Caki2 (cell line): Measurements from ENCODE around the gene DDX47. TPM values are rescaled to one million over a fixed set of nuclear protein-coding genes. Genes with fewer than 3 reads are reported as not detected.
"Not testable (repeated sequence)": the region's sequence is repeated elsewhere in the genome, so short reads cannot be mapped to it uniquely, and the experiment has no call there.

Experiments used
- DNase-seq: peaks from one replicate; pipeline ENCODE4 v3.0.0-alpha.2; 2015; ENCODE audit warnings: low read depth
- in situ Hi-C: cut with HindIII; loops from 2 replicates; pipeline ENCODE4 v1.10.0; 2016; ENCODE audit warnings: low sequenced_read_pairs, low pct_unique_long_range_greater_than_20kb, mixed read lengths
- total RNA-seq: library from RNA; depleted of rRNA; stranded (reverse); fragments of >200 nt; shearing (Covaris generic); gene quantifications from 2 replicates; pipeline ENCODE4 v1.2.3, GENCODE V29; 2014; ENCODE audit warnings: low replicate concordance

Gene DDX47
- total RNA-seq, 1 experiment from 2014 or later: 114 TPM

DNA sequence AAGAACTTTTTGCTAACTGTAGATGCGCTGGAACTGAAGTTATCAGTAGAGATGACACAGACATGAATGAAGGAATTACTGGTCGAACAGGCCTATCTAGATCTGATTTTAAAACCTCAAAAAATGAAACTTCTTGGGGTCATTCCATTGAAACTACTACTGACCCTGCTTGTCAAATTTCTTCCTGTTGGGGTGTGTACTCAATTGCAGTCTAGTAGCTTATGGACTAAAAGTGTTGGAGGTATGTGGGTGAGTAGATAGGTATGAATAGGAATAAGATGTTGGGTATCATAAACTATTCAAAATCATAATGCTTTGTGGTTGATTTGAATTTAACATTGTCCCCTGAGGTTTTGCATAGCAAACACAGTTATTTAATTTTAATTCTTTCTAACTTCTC, 18.5 kb upstream of the DDX47 start:
- in situ Hi-C loops: no loop called here

DNA sequence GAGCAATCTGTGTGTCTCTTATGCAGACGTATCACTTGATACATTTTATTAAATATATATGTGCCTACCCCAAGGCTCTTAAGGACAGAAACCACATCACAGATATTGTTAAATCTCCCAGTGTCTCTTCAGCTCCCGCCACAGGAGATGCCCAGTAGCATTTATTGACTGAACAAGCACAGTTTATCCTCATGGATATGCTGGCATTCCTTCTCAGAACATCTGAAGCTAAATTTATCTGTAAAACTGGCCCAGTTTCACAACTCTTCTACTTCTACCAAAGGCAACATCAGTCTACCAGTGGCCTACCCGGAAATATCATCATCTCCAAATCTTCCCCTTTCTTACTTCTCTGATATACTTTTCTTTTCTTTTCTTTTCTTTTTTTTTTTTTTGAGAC, 17.0 kb upstream of the DDX47 start:
- in situ Hi-C loops: no loop called here
- no peak for DNase-seq

More for the DNA sequence above, 18.5 kb upstream of the DDX47 start:
- no peak for DNase-seq

DNA sequence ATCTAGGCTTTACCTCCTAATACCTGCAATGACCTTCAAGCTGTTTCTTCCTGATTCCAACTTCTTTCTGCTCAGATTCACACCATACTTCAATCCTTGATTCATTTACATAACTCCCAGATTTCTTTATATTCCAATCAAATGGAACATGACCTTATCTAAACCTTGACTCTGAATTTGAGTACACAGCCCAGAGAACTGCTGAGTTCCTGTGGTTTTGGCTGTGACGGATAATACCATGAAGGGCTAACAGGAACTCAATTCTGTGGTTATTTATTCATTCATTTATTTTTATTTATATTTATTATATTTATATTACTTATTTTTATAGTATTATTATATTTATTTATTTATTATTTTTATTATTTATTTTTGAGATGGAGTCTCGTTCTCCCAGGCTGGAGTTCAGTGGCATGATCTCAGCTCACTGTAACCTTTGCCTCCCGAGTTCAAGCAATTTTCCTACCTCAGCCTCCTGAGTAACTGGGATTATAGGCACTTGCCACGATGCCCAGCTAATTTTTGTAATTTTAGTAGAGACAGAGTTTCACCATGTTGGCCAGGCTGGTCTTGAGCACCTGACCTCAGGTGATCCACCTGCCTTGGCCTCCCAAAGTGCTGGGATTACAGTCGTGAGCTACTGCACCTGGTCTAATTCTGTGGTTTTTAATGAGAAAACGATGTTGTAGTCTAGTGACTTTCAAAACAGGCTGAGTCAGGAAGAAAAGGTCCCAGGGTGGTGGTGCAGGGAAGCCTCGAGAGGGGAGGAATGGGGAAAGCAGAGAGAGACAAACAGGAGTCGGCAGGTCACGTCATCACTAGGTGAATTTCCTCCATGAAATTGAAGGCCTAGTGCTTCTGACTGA, 16.0 kb upstream of the DDX47 start:
- DNase-seq: no peak
- in situ Hi-C loops: no loop called here

DNA sequence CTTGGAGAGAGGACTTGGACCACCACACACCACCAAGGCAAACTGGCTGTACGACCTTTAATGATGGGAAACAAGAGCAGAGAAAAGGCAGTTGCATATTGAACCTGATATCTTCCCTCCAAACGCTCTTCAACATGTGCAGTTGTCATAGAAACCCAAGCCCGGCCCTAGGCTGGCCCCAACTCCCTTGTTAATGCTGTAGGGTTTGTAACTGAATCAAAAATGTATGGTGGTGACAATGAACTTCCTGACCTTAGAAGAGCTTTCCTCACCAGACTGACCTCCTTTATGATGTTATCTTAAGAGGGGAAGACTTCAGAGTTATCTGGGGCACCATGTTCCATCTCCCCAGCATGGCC, 15.4 kb upstream of the DDX47 start:
- in situ Hi-C loops: no loop called here

DNA sequence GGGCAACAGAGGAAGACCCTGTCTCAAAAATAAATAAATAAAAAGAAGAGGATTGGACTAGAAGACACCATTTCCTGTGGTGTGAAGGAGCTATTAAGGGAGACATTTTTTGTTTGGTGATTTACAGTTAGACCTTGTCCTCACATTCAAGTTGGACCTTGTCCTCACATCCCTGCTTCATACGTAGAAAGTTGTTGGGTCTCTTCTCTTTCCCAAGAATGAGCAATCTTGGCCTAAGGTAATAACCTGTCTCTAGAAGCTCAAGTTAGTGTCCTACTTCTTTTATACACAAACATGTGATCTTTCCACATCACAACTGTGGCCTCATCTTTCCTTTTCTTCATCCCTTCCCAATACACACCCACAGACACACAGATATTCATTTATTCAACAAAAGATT, 14.7 kb upstream of the DDX47 start:
- in situ Hi-C loops: no loop called here
- DNase-seq: no peak

More for the DNA sequence above, 15.4 kb upstream of the DDX47 start:
- DNase-seq: no peak

DNA sequence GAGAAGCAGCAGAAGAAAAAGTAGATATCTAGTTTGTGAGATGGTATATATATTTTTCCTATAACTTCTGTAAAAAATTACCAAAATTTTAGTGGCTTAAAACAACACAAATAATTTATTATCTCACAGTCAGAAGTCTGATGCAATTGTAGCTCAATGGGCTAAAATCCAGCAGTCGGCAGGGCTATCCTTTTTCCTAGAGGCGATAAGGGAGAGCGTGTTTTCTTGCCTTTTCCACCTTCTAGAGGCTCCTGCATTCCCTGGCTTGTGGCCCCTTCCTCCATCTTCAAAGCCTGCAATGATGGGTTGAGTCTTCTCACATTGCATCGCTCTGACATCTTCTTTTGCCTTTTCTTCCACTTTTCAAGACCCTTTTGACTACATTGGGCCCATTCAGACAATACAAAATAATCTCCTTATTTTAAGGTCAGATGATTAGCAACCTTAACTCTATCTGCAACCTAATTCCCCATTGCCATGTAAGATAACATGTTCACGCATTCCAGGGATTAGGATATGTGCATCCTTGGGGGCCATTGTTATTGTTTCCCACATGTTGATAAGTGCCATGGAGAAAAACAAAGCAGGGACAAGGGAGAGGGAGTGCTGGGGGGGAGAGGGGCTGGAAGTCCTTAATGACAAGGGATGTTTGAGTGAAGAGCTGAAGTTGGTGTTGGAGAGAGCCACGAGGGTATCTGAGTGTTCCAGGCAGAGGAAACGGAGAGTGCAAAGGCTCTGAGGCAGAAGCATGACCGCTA, 13.8 kb upstream of the DDX47 start:
- in situ Hi-C loops: no loop called here
- no peak for DNase-seq

DNA sequence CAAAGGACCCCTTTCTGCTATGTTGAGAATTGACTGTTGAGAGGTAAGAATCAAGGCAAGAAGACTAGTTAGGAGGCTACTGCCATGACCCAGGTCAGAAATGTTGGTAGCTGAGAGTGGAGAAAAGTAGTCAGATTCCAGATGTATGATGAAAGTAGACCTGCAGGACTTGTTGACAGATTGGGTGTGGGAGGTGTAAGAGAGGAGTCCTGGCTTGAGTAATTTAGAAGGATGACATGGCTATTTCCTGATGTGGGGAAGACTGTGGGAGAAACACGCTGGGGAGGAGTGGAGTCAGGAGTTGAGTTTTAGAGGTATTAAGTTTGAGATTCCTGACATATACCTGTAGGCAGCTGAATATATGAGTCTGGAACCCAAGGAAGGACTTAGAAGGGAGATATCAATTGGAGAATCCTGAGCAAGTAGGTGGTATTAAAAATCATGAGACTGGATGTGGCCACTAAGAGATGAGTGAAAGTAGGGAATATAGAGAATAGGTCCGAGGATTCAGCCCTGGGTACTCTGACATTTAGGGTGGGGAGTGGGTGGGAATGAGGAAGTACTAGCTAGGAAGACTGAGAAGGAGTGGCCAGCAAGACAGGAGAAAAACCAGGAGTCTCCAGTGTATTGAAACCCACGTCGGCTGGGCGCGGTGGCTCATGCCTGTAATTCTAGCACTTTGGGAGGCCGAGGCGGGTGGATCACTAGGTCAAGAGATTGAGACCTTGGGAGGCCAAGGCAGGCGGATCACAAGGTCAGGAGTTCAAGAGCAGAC, 12.6 kb upstream of the DDX47 start:
- in situ Hi-C loops: no loop called here

DNA sequence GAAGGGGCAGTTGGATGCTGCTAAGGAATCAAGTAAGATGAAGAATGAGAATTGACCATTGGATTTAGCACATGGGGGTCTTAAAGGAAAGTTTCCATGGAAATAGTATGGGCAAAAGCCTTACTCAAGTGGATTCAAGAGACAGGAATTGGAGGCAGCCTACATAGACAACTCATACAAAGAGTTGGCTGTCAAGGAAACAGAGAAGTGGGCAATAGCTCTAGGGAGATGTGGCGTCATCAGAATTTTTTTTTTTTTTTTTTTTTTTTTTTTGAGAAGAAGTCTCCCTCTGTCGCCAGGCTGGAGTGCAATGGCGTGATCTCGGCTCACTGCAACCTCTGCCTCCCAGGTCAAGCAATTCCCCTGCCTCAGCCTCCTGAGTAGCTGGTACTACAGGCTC, 11.5 kb upstream of the DDX47 start:
- in situ Hi-C loops, DNase-seq: not testable (repeated sequence)

More for the DNA sequence above, 12.6 kb upstream of the DDX47 start:
- DNase-seq: no peak

DNA sequence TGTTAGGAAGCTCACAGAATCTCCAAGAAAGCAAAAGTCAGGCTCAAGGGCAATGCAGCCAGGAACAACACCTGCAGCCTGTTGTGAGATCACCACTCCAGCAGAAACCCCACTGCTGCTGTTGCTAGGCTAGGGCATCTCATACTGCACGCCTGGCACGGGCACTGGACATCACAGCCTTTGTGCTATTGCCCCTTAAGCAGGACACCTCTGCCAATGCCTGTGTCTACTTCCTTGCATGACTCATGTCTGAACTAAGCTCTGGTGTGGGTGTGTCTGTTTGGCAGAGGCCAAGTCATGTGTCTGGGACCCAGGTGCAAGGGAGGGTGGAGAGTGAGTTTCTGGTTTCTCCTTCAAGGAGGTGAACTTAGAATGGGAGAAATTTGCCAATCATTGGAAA, 10.0 kb upstream of the DDX47 start:
- peak; percentile 94 for DNase-seq
- in situ Hi-C loops: no loop called here

DNA sequence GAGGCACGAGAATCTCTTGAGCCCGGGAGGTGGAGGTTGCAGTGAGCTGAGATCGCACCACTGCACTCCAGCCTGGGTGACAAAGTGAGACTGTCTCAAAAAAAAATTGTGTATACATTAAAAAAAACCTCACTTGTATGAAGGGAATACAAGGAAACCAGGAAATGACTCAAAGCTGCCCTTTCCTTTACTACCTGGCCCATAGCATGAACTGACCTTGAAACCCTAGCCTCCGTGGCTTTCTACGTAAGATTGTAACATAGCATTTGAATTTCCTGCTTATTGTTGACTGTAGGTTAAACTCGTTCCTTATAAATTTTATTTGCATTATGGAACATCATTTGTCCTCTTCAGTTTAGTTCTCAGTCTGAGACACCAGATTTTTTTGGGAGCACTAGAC, 9.1 kb upstream of the DDX47 start:
- DNase-seq: peak; percentile 74

DNA sequence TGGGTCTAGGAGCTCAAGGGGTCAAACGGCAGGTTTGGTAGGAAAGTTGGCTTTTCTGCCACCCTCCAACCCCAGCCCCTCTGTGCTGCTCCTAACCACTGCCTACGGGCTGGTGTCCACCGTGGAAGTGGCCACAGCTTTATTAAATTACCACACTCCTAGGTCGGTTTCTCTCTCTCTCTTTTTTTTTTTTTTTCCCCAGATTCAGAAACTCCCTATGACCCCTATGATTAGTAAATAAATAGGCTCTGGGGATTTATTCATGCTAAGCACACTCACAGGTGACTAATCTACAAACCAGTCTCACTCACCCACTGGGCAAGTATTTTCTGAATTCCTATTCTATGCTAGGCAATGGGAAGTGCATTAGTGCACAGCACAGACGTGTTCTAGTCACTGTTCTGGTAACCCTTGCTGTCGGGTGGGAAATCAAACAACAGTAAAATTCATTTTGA, 8.7 kb upstream of the DDX47 start:
- DNase-seq: peak; percentile 83

More for the DNA sequence above, 9.1 kb upstream of the DDX47 start:
- in situ Hi-C loops: no loop called here

DNA sequence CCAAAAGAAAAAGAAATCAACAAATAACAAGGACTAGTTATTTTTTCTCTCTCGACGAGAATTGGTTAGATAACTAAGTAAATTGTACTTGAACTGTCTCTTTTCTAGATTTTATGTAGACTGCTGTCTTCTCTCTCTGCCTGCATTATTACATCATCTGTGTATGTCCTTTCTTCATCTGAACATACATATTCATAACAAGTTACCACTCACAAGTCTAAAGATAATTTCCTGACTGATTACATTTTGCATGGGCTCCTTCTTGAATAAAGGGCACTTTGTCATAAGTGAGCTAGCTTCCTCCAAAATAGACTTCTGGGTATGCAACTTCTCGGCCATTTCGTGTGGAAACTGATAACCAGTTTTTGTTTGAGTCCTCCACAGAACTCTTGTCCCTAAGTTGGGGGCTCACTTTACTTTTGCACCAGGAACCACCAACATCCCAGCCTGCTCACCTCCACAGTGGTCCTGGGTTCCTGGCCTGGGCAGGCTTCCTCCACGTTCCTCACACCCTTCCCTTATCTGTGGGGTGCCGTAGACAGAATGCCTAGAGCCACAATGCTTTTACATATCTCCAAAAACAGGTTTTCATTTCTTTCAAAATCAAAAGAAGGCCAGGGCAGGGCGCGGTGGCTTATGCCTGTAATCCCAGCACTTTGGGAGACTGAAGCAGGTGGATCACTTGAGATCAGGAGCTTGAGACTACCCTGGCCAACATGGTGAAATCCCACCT, 6.2 kb upstream of the DDX47 start:
- in situ Hi-C loops: no loop called here
- no peak for DNase-seq

More for the DNA sequence above, 8.7 kb upstream of the DDX47 start:
- in situ Hi-C loops: no loop called here

DNA sequence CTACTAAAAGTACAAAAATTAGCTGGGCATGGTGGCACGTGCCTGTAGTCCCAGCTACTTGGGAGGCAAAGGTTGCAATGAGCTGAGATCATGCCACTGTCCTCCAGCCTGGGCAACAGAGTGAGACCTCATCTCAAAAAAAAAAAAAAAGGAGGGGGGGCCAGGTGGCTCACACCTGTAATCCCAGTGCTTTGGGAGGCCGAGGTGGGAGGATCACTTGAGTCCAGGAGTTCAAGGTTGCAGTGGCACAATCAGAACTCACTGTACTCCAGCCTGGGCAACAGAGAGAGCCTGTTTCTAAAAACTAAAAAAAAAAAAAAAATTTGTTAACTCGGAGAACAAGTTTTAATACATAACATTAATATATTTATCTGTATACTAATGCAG, 5.6 kb upstream of the DDX47 start:
- in situ Hi-C loops, DNase-seq: not testable (repeated sequence)

DNA sequence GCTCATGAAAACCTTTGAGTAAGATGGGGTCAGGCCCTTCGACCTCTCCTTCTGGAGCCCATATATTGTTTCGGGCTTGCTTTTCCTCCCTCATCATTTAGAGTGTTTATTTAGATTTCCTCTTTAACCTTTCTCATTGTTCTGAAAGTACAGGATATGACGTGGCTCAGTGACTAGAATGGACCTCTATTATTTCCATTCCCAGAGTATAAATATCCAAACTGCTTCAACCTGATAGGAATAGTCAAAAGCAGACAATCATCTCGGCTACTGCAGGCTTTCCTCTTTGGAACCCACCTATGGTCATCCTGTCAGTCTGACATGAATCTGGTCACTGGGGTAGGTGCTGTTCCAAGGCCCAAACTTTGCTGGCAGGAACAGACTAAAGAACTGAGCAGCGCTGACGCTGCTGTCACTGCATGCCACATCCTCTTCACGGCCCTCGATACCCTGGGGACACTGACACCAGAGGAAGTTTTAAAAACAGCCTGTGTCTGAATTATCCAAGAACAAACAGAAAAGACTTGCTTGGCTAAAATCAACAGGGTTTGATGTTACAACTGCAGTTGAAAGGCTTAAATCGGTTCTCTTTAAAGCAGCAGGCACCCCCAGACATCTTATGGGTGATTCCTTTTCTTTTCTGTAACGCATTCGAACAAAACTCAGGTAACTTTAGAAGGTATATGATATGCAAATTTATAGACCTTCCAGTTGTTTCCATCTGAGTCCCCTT, 5.0 kb upstream of the DDX47 start:
- in situ Hi-C loops: no loop called here
- DNase-seq: no peak

DNA sequence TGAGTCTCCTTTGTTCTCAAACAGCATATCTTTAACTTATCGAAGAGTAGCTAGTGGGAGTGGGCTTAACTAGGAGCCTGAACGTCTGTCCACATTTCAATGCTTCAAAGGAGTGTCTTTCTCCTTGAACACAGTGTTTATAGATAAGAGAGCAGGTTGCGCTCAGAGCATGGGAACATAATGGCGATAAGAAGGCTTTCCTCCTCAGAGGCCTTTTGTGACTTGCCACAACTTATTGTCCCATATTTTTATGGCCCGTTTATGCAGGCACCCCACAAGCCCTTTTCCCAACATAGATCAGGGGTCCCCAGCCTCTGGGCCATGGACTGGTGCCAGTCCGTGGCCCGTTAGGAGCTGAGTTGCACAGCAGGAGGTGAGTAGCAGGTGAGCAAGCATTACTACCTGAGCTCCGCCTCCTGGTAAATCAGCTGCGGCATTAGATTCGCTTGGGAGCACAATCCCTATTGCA, 2.6 kb upstream of the DDX47 start:
- DNase-seq: no peak
- in situ Hi-C loops: no loop called here

DNA sequence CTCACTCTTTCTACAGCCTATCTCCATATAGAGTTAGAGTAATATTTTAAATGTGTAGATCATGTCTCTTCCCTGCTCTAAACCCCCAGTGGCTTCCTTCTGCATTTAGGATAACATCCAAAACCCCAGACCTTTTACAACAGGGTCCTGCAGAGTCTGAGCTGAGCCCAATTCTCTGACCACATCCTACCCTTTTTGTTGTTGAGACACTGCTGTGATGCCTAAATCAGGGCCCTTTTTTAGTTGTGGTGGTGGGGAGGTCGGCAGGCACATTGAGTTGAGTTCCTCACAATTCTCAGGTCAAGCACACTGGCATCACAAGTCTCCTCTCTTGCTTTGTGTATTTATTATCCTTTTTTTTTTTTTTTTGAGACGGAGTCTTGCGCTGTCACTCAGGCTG, 1.8 kb upstream of the DDX47 start:
- in situ Hi-C loops: no loop called here
- DNase-seq: no peak

DNA sequence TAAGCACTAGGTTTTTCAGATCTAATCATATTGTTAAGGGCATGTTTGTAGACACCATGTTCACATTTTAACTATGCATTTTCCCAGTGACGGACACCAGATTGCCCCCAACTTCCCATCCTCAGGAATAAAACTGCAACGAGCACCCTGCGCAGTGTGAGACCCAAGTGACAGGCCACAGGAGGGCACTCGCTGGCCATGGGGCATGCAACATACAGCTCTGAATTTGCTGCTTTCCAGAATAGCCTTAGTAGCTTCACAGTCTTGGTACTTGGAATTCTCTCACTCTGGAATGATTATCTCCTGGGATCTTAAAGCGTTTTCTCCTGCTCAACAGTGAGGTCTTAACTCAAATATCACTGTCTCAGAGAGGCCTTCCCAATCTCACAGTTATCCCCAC, 972 bp upstream of the DDX47 start:
- DNase-seq: no peak
- in situ Hi-C loops: no loop called here
